T47D (cell line): ENCODE results near the gene DPP10.
"Not testable (repeated sequence)": the region's sequence is repeated elsewhere in the genome, so short reads cannot be mapped to it uniquely, and the experiment has no call there.

Source experiments
- DNase-seq, 2 experiments: peaks; one replicate each; pipeline versions ENCODE4 v3.0.0 to v3.0.0-alpha.2; 2011 to 2012; ENCODE audit warnings: low read depth in 1 of 2, low spot score in 1 of 2
- JUND ChIP-seq: IDR thresholded peaks from 2 replicates; pipeline ENCODE4 v1.6.1; 2012; ENCODE audit warnings: low read depth
- in situ Hi-C: cut with HindIII; loops from 2 replicates; pipeline ENCODE4 v1.10.0; 2016; ENCODE audit warnings: low sequenced_read_pairs, low pct_unique_long_range_greater_than_20kb

Gene DPP10

DNA sequence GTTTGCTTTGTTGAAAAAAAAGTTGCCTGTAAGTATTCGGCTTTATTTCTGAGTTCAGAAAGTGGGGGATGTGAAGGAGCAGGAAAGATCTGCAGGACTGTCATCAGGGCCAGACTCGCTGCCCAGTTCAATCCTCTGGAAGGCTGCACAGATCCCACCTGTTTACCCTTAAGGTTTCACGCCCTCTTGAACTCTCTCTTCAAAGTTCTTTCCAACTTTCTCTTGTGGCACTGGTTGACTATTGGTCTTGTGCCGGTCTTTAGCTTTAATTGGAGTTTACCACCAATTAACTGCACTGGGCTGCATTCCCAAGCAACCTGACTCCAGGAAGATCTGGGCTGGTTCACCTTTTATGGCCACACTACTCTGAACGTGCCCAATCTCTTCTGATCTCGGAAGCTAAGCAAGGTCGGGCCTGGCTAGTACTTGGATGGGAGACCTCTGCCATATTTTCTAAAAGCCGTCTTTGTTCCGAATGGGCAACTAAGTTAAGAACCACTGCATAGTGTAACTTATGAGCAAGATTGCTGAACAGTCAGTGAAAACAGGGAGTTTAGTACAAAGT is 495.0 kb downstream of the DPP10 start:
- no peak for TF ChIP-seq JUND
- in situ Hi-C loops, result no loop called here
- no peak for DNase-seq

DNA sequence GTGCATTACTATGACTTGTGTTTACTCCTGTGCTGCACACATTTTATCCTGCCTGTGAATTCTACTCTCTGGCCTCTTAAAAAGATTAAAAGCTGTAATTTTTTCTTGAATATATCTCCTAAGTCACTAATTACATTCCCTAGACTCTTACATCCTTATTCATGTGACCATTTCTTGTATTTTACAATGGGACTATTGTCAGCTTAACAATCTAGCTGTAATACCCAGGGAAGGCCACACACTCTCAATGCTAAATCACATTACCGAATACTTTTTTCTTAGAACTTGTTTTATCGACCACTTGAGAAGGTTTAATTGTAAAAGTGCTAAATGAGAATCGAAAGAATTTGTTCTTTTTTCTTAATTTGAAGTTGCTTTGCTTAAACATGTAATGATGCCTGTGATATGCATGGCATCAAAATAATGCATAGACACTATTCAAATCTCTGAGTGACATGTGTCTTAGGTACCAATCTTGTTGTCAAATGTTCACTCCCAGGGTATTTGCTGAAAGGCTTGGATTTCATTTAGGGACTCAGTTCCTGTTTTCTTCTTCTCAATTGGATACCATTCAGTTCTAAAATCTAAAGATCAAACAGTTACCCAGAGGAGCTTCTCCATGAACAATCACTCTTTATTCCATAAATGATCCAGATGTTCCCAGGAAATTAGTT is 498.5 kb downstream of the DPP10 start:
- in situ Hi-C loops, result no loop called here
- no peak for TF ChIP-seq JUND
- no peak for DNase-seq

DNA sequence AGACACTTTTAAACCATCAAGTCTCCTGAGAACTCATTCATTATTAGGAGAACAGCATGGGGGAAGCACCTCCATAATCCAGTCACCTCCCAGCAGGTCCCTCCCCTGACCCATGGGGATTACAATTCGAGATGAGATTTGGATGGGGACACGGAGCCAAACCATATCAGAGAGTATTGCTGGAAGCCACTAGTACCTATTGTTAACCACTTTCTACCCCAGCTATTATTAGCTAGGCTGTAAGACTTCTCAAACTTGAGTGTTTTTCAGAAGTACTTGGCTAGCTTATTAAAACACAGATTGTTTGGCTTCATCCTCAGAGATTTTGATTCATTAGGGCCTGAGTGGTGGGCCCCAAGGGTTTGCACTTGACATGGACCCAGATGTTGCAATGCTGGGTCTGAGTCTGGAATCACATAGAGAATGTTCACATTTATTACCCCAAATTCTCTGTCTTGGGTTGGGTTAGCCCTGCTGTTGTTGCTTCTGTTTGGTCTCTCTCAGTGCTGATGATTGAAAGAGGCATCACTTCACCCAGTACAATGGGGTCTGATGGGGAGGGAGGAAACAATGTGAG is 506.9 kb downstream of the DPP10 start:
- in situ Hi-C loops, result no loop called here
- no peak for TF ChIP-seq JUND
- no peak for DNase-seq

DNA sequence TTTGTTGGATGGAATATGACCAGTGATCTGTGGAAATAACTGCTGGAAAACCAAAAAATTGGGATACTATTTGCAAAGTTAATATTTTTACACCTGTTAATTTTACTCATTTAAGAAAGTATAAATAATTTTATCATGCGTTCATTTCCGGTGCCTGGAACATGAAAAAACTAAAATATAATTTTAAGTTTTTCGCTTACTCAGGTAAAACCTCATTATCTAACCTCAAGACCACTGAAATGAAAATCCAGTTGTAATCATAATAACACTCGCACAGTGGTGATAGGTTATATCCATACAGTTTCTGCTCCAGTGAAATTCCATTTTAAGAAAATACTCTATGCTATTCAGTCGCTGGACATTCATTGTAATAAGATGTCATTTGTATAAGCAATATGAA is 517.9 kb downstream of the DPP10 start:
- no peak for TF ChIP-seq JUND
- DNase-seq, result no peak
- in situ Hi-C loops, result no loop called here

DNA sequence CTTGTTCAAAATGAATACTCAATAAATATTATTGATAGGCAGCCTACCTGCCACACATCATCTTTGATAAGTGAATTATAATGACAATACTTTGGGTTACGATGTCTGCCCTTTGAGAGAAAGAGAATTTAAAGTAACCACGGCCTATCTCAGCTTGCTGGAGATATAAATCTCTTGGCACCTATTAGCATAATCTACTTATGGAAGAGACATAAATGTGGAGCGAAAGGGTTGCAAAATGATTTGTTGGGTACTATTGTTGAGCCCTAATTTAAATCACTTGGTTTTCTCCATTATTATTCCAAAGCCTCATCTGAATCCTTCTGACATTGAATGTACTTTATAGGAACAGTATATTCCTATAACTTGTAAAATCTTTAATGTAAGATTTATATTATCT is 520.1 kb downstream of the DPP10 start:
- TF ChIP-seq JUND, result no peak
- in situ Hi-C loops, result no loop called here
- no peak for DNase-seq

DNA sequence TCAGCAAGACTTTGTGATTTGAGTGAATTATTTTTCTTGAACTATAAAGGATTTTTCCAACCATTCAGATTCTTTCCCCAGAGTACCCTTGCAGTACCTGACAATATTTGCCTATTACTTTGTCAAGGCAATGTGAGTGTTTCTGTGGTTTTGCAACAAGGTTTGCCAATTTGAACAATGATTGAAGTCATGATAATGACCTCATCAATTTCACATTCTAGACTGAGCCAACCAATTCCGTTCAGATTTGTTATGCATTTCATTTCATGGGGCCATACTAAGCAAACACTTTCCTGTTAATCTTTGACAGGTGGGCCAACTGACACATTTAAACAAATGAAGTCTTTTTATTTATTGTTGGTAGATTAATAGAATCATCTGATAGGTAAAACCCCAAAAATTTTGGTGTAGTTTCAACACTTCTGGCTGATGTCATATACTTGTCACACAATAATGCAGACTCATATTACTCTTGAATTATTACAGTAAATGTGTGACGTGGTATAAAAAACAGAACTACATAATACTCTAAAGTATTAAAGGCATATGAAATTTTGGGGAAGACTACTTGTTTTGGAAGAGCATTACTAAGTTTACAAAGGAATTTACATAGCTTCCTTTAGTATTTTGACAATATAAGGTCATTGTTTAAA is 526.4 kb downstream of the DPP10 start:
- in situ Hi-C loops, result no loop called here
- no peak for DNase-seq
- TF ChIP-seq JUND, result no peak

DNA sequence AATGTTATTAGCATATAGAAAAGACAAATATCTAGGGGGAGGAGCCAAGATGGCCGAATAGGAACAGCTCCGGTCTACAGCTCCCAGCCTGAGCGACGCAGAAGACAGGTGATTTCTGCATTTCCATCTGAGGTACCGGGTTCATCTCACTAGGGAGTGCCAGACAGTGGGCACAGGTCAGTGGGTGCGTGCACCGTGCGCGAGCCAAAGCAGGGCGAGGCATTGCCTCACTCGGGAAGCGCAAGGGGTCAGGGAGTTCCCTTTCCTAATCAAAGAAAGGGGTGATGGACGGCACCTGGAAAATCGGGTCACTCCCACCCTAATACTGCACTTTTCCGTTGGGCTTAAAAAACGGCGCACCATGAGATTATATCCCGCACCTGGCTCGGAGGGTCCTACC is 561.9 kb downstream of the DPP10 start:
- DNase-seq, in situ Hi-C loops: not testable (repeated sequence)

DNA sequence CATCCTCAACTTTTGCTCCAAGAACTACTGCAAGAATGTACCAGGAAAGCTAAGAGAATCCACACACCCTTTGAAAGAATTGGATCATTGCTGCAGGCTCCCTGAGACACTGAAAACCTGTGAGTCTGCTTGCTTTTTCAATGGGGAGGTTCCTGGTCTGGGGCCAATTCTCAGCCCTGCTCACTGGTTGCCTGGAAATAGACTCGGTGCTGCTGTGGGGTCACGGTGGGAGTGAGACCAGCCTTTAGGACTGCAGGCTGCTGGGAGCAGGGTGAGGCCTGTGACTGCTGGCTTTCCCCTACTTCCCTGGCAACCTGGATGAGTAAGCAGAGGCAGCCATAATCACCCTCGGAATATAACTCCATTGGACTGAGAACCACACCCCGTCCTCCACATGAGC is 569.3 kb downstream of the DPP10 start:
- DNase-seq, result no peak
- TF ChIP-seq JUND, result no peak
- in situ Hi-C loops, result no loop called here

DNA sequence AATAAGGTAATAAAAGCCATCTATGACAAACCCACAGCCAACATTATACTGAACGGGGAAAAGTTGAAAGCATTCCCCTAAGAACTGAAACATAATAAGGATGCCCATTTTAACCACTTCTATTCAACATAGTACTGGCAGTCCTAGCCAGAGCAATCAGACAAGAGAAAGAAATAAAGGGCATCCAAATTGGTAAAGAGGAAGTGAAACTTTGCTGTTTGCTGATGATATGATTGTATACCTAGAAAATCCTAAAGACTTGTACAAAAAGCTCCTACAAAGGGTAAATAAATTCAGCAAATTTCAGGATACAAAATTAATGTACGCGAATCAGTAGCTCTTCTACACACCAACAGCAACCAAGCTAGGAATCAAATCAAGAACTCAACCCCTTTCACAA is 579.6 kb downstream of the DPP10 start:
- DNase-seq, in situ Hi-C loops: not testable (repeated sequence)

DNA sequence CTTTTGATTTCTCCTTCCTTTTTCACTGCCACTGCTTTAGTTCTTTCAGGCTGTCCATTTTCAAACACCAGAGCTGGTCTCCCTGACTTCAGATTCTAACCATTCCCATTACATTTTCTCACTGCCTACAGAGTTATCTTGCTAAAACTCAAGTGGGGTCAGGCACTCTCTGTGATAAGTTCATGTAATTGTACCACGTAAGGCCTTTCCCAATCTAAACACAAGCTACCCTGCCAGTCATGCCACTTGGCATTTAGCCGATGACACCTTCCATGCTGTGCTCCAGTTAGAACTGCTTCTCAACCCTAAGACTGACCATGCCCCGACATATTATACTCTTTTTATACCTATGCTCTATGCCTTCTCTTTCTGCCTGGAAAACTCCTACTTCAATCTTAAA is 592.4 kb downstream of the DPP10 start:
- DNase-seq, result no peak
- TF ChIP-seq JUND, result no peak
- in situ Hi-C loops, result no loop called here

DNA sequence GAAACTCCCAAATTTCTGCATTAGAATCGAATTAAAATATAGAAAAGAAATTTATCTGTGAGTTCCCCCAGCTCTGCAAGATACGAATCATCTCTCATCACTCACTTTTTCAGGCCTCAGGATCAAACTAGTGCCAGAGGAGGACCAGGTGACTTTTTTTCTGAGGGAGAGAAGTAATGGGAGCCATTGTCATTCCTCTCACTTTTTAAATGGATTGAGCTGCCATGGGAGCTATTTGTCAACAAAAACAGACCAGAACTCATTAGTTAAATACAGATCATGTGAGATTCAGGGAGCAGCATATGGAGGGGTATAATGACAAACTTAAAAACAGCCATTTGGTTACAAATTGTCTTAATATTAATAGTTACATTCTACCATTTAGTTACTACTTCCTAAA is 594.4 kb downstream of the DPP10 start:
- no peak for DNase-seq
- in situ Hi-C loops, result no loop called here

DNA sequence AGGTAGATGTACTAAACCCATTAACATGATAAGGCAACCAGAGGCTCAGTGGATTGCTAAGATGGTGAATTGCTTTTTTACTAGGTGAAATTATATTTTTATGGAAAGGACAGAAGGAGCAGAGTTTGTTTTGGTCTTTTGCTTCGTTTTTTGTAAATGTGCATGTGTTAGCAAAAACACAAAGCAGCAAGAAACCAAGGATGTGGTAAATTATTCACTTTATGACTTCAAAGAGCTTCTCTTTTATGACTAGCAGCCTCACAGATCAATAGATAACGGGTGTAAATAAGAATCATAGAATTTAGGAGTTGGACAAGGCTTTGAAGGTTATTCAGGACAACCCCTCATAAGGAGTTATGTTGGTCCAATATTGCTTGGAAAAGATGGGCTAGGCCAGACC is 615.0 kb downstream of the DPP10 start:
- TF ChIP-seq JUND, result no peak
- in situ Hi-C loops, result no loop called here
- no peak for DNase-seq

More for the DNA sequence above, 594.4 kb downstream of the DPP10 start:
- no peak for TF ChIP-seq JUND

DNA sequence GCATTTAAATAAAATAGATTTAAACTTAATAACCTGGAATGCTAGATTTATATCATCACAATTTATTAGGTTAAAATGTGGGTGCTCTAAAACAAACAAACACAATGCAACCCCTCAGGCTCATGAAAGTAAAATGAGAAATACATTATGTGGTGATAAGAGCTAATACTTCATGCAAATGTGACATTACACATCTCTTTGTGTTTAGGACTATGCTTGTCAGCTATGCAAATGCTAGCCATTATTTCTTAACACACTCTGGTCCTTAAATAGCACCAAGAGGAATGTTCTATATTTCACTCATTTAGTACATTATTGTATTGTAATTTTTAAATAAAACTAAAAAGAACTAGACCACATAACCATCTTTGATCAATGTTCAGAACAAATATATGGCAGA is 627.6 kb downstream of the DPP10 start:
- DNase-seq, result no peak
- in situ Hi-C loops, result no loop called here
- no peak for TF ChIP-seq JUND
